GM12891 (cell line): Measurements from ENCODE around the gene LHX3.

Source experiments
- DNase-seq: peaks from one replicate; pipeline ENCODE4 v3.0.0; 2011; ENCODE audit warnings: low spot score; ENCODE audit not compliant: insufficient read length
- FAIRE-seq: peaks from 2 replicates; lab custom pipeline; 2011; peaks lifted over from hg19 to GRCh38; lab: Jason Lieb, UNC
- PAX5 ChIP-seq: IDR thresholded peaks from 2 replicates; pipeline ENCODE4 v1.6.1; 2011; ENCODE audit warnings: low read length, moderate library complexity, mild to moderate bottlenecking; ENCODE audit not compliant: insufficient read depth, severe bottlenecking
- POLR2A ChIP-seq: IDR thresholded peaks from 2 replicates; pipeline ENCODE4 v1.6.1; 2011; ENCODE audit warnings: low read depth, low read length, control low read depth
- POLR2AphosphoS5 ChIP-seq: IDR thresholded peaks from 2 replicates; pipeline ENCODE4 v1.6.1; 2011; ENCODE audit warnings: low read depth, low read length, control low read depth
- POU2F2 ChIP-seq: IDR thresholded peaks from 2 replicates; pipeline ENCODE4 v1.6.1; 2011; ENCODE audit warnings: low read depth, mild to moderate bottlenecking, control low read depth, low read length, moderate library complexity
- SPI1 ChIP-seq: IDR thresholded peaks from 2 replicates; pipeline ENCODE4 v1.6.1; 2011; ENCODE audit warnings: low read depth, low read length, control low read depth
- TAF1 ChIP-seq: IDR thresholded peaks from 2 replicates; pipeline ENCODE4 v1.6.1; 2011; ENCODE audit warnings: low read depth, low read length, control low read depth

LHX3 gene

GRCh38 chr9:136209232-136209631 is 4.3 kb upstream of the LHX3 start:
- TF ChIP-seq POLR2A: no peak
- TF ChIP-seq PAX5: no peak
- TF ChIP-seq SPI1: no peak
- no peak for TF ChIP-seq POLR2AphosphoS5
- no peak for TF ChIP-seq POU2F2
- no peak for TF ChIP-seq TAF1
- DNase-seq: no peak
- FAIRE-seq: no peak

DNA sequence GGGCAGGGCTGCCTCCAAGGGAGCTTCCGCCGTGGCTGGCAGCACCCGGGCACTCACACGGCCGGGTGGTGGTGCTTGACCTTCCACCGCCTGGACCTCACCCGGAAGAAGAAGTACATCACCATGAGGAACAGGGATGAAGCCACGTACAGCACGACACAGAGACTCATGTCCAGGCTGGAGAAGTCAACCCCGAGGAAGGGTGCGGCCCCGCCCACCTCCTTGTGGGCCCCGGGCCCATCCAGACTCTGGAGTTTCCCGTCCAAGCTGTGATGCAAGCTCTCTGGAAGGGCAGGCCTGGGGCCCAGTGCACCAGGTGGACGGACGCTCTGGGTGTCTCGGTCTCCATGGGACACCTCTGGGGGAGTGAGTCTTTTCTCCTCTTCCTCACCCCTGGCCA is 3.7 kb upstream of the LHX3 start:
- DNase-seq: no peak
- FAIRE-seq: no peak
- TF ChIP-seq POLR2A (no peak), POLR2AphosphoS5 (no peak), SPI1 (no peak), PAX5 (no peak), TAF1 (no peak), POU2F2 (no peak)

GRCh38 chr9:136207616-136208015 is 2.7 kb upstream of the LHX3 start:
- FAIRE-seq: no peak
- no peak for DNase-seq
- TF ChIP-seq PAX5 (no peak), POLR2AphosphoS5 (no peak), POU2F2 (no peak), SPI1 (no peak), POLR2A (no peak), TAF1 (no peak)

DNA sequence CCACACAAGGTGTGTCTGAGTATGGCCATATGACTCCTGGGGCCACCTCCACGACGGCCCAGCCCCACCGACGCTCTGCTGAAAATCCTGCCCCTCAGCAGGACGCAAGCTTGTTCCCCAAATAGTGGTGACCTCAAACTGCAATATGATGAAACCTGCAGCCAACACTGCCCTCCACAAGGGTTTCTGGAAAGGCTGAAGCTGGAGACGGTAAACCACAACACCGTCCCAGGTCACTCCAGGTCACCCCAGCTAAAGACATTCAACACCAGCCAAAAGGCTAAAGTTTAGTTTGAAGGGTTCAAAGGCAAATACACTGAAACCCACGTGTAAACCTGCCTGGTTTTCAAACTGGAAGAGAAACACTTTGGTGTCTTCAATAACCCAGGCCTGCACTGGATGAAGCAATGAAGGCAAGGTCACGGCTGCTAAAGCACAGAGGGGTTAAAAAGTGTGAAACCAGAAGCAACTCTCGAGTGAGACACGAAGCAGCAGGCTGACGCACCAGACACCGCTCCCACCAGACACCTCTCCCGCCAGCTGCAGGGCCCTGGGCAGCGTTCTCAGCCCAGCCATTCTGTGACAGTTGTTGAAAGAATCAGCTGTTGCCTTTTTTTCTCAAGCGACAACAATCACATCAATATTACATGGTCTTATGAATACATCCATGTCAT is 1.8 kb upstream of the LHX3 start:
- DNase-seq (no peak), FAIRE-seq (no peak)
- no peak for TF ChIP-seq POLR2AphosphoS5
- no peak for TF ChIP-seq POLR2A
- TF ChIP-seq SPI1: no peak
- TF ChIP-seq POU2F2: no peak
- TF ChIP-seq PAX5: no peak
- no peak for TF ChIP-seq TAF1

- no peak for DNase-seq
- TF ChIP-seq POU2F2 (no peak), POLR2A (no peak), PAX5 (no peak), POLR2AphosphoS5 (no peak), SPI1 (no peak), TAF1 (no peak)
- no peak for FAIRE-seq
Measured at GRCh38 chr9:136205707-136205992, 722 bp upstream of the LHX3 start.

DNA sequence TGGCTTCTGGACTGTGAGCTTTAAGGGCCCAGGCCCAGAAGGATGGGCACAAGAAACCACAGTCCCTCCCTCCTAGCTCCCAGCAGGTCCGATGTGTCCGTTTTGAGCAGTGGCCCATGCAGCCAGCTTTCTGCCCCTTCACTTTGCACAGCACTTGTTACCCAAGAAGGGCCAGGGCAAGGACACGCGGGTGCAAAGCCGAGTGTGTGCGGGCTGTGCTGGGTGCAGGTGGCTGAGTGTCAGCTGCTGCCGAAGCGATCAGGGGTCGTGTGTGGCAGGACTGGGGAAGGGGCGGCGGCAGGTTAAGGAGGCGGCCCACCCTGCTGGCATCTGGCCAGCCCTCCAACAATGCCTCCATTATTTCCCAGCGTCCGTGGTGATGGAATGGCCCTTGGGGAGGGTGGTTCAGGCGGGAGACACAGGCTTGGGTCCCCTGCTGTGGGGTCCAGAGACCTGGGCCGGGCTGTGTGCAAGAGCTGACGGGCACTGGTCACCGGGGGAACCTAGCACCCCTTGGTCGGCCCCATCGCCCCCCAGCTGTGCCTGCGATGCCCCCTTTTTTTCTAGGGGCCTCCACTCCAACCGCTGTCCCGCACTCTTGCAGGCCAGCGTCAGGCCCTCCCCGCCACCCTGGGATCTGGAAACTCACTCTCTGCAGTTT is 653 bp downstream of the LHX3 start:
- TF ChIP-seq POLR2AphosphoS5: no peak
- no peak for TF ChIP-seq POLR2A
- TF ChIP-seq SPI1: no peak
- TF ChIP-seq PAX5: no peak
- no peak for TF ChIP-seq POU2F2
- FAIRE-seq: no peak
- DNase-seq: no peak

- FAIRE-seq: no peak
- TF ChIP-seq POLR2A: no peak
- no peak for TF ChIP-seq SPI1
- no peak for TF ChIP-seq POU2F2
- no peak for TF ChIP-seq PAX5
- no peak for TF ChIP-seq TAF1
- TF ChIP-seq POLR2AphosphoS5: no peak
- DNase-seq: no peak
Measured at GRCh38 chr9:136203408-136204144, 1.4 kb downstream of the LHX3 start.

DNA sequence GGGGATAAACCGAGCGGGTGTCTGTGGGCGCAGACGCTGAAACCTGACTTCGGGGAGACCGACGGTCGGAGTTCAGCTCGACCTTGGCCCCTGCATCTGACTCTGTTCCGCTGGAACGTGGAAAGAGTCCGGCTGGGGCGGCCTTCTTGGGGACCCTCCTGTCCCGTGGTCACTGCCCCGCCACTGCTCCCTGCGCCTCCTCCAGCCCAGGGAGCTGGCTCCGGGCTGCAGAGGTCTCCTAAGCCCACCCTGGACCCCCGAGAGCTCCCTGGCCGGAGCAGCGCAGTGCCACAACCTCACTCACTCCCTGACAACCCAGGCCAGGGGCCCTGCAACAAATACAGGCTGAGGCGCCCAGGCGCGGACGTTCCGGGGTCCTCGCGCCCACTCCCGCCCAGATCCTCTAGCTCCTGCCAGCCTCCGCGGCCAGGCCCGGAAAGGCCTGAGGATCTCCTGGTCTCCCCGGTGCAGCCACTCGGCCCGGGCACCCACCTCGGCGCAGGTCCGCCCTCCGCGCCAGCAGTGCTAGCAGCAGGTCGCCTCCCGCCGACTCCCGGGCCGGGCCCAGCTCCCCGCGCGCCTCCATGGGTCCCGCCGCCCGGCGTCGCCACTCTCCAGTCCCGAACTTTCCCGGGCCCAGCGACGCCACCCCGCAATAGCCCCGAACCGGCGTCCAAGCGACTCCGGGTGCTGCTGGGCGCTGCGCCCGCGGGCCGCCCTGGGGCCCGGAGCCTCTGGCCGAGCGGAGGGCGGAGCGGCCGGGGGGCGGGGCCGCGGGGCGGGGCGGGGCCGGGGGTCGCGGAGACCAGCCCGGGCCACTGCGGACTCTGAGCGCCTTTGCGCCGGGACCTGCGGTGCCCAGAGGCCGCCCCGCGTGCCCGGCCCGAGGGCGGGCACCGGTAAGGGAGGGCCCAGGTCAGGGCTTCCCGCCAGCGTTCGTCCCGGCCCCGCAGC is 2.2 kb downstream of the LHX3 start:
- TF ChIP-seq POU2F2: no peak
- no peak for TF ChIP-seq PAX5
- TF ChIP-seq POLR2A: no peak
- no peak for TF ChIP-seq TAF1
- no peak for TF ChIP-seq POLR2AphosphoS5
- TF ChIP-seq SPI1: no peak
- DNase-seq (no peak), FAIRE-seq (no peak)
